Stimulated activated CD8-positive, alpha-beta memory T cell treated with anti-CD3 and anti-CD28 coated beads, Interleukin-4, amount 100 ng/mL, for 48 hours (primary cell): ENCODE results near the gene RBMS3.
"Not testable (repeated sequence)": the region's sequence is repeated elsewhere in the genome, so short reads cannot be mapped to it uniquely, and the experiment has no call there.

Source experiments
- DNase-seq: peaks from one replicate; pipeline ENCODE4 v3.0.0-alpha.2; 2020

The RBMS3 gene

DNA sequence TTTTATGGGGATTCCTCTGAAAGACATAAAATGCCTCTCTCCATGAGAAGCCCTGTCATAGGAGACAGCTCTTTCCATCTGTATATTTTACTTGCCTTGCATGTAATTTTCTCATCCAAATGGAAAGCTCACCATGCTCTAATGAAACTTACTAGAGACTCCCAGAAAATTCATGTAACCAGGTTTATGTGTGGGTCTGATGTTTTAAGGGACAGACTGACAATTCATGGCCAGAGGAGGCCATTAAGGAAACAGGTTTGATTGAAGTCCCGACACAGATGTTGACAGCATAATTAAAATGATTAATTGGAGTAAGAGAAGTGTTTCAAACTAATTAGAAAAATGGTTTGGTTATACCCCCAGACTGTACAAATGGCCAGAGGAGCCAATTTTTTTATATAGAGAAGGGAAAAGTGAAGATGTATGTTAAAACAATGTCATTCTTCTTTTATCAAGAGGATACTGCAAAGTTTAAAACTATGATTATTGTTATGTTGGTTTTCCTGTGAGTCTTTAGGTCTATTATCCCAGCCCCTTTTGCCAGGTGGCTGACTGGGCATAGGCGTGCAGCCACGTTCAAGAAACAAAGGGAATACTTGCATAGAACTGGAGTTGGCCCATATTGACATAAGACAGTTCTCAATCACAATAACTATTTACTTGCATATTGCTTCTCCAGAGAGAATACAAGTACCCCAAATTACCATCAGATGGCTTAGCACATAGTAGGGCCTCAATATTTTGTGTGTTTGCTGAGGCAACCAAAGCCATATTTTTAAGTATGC lies 64.8 kb downstream of the RBMS3 start:
- DNase-seq: no peak

GRCh38 chr3:29346828-29347227 lies 66.0 kb downstream of the RBMS3 start:
- no peak for DNase-seq

GRCh38 chr3:29347412-29347811 lies 66.5 kb downstream of the RBMS3 start:
- no peak for DNase-seq

DNA sequence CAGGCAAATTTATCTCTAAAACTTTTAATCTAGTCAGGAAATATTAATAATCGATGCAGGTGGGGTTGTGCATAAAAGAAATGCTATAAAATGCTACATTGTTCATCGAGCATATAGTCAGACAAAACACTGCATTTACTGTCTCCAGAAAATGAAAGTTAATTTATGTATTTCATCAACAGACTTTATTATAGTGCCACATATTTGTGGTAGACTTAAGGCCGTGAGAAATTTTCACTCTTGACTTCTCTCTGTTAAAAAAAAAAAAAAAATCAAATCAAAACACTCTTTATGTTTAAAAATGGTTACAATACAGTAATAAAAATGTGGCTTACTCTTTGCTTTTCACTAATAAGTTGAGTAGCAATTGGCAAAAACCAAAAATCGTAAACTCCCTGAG lies 67.4 kb downstream of the RBMS3 start:
- no peak for DNase-seq

DNA sequence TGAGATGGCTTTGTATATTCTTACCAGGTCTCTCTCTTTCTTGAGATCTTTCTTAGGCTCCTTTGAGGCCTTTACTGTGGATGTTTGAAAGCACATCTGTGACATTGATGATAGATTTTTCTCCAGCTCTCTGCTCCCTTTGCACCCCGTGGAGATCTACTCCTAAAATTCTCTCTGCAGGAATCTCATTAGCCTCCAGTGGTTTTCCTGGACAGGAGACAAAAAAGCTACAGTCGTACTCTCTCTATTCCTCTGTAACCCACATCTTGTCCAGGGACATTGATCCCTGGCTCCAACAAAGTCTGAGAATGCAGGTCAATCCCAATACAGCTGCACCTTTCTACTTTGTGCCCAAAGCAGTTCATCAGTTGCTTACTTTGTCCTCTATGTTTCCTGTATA lies 68.2 kb downstream of the RBMS3 start:
- no peak for DNase-seq

- no peak for DNase-seq
Observed at GRCh38 chr3:29353807-29354206, 72.9 kb downstream of the RBMS3 start.

DNA sequence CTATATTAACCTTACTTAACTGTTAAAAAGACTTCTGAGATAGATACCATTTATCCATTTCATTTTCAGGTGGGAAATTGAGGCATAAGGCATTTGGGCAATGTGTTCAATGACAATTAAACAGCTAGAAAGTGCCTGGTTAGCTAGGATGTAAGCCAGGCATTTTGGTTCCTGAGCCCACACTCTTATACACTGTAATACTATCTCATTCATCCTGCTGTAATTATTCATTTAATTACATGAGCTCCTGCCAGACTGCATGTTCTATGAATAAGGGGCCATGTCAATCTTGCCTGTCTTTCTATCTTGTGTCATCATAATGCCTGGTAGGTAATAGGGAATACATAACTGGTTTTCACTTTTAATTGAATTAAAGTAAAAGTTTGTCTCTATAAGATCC lies 74.0 kb downstream of the RBMS3 start:
- no peak for DNase-seq

GRCh38 chr3:29356062-29356461 lies 75.2 kb downstream of the RBMS3 start:
- DNase-seq: no peak

GRCh38 chr3:29360289-29360688 lies 79.4 kb downstream of the RBMS3 start:
- DNase-seq: not testable (repeated sequence)

GRCh38 chr3:29363110-29363509 lies 82.2 kb downstream of the RBMS3 start:
- DNase-seq: no peak

DNA sequence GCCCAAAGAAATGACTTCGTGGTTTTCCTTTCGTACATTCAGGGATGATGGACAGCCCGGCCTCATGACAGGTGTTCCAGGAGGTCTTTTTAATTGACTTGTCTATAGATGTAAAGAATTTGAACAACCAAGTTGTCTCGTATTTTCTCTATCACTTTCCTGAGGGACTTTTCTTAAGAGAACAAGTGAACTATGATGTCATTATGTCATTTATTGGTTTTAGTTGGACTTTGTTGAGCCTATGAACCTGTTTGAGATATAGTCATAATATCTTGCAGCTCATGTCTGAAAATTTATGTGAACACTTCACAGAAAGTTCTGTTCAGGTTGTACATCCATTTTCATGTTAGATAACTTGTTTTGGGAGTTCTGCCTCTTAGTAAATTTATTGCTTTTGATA lies 89.2 kb downstream of the RBMS3 start:
- DNase-seq: no peak

GRCh38 chr3:29370476-29371420 lies 89.9 kb downstream of the RBMS3 start:
- DNase-seq: no peak

DNA sequence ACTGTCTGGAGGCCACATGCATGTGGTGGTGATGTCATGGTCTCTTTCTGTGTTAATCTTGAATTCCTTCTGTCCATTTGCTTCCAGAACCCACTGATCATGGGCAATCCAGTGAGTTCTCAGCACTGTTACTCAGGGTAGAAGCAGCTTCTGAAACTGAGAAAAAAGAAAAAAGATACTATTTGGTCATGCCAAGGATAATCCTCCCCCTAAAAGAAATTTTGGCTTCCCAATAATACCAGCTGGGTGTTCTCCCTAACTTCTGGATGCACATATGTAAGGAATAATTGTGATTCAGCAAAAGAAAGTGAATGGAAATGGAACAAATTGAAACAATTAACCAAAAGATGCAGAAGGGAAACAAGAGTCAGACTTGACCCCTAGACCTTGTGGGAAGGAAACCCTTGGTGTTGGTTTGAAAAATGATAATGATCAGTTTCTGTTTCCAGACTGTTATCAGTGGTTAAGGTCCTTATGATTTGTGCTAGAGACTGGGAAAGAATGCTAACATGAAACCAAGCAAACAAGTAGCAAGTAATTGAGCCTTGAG lies 92.3 kb downstream of the RBMS3 start:
- no peak for DNase-seq

DNA sequence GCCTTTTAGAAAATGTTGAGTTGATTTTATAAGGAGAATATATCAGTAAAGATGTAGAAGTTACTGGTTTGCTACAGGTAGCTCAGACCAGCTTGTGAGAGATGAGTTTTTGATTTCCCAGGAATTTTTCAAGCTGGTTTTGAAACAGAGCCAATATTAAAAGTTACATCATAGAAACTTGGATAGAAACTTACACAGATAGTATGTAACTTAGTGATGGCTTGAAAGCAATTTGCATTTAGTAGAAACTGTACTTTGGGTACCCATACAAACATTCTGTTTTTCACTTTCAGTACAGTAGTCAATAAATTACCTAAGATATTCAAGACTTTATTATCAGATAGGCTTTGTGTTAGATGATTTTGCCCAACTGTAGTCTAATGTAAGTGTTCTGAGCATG lies 93.4 kb downstream of the RBMS3 start:
- DNase-seq: no peak

DNA sequence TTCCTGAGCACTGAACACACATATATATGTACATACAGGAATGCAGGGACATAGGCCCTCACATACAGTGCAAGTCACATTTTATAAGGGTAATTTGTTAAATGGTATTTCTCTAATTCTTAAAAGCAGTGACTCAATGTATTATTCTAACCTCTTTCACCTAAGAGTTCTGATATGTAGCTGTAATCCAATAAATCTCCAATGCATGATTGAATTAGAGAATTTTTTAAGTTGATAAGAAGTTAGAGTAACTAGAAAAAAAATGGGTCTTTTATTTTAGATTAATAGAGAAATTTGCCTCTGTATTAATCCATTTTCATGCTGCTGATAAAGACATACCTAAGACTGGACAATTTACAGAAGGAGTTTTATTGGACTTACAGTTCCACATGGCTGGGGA lies 98.2 kb downstream of the RBMS3 start:
- no peak for DNase-seq

GRCh38 chr3:29381595-29381994 lies 100.7 kb downstream of the RBMS3 start:
- no peak for DNase-seq

- DNase-seq: no peak
Observed at GRCh38 chr3:29382409-29382808, 101.5 kb downstream of the RBMS3 start.

DNA sequence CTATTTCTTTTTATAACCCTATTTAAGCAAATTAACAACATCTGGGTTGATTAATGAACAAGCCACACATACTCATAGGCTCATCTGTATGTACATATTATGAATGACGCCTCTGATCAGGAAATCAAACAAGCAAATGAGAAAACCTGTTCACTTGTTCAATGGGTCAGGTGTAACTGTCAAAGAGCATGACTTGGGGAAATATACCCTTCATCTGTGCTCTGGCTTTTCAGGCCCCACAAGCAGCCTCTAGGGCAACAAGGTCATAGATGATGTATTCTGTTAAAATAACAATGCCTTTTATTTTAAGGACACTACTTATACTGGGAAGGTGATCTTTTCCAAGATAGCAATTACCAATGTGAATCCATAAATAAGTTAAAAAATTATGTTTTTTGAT lies 102.0 kb downstream of the RBMS3 start:
- DNase-seq: no peak

- DNase-seq: no peak
Observed at GRCh38 chr3:29384640-29385039, 103.8 kb downstream of the RBMS3 start.

GRCh38 chr3:29385046-29385830 lies 104.4 kb downstream of the RBMS3 start:
- DNase-seq: no peak

- no peak for DNase-seq
Observed at GRCh38 chr3:29389362-29389761, 108.5 kb downstream of the RBMS3 start.

- no peak for DNase-seq
Observed at GRCh38 chr3:29392625-29393388, 111.9 kb downstream of the RBMS3 start.
